Aorta (tissue), 5 donors: Measurements from ENCODE around the gene AGBL4. TPM values are rescaled to one million over a fixed set of nuclear protein-coding genes. Genes with fewer than 3 reads are reported as not detected.

Experiments used
- ATAC-seq: fragments of 200-7000 bp; cut with Tn5 transposase; one replicate; pipeline ENCODE4 v1.9.1; 2022; ENCODE audit warnings: moderate library complexity; ENCODE audit not compliant: low FRiP score
- DNase-seq, 2 donors: peaks; one replicate each; pipeline ENCODE4 v3.0.0-alpha.2; 2020
- H3K27ac ChIP-seq, 2 donors: one replicate each; pipeline ENCODE4 v1.5.1; 2013; ENCODE audit warnings: low read length in 2 of 2, mild to moderate bottlenecking in 2 of 2, moderate library complexity in 2 of 2, control low read depth in 1 of 2, inconsistent platforms in 1 of 2, low read depth in 1 of 2
- H3K27me3 ChIP-seq, 2 donors: one replicate each; pipeline ENCODE4 v1.6.1; 2013; ENCODE audit warnings: control low read depth in 1 of 2, low read length in 1 of 2, mild to moderate bottlenecking in 1 of 2, moderate library complexity in 1 of 2; ENCODE audit not compliant: insufficient read depth in 2 of 2, control insufficient read depth in 1 of 2
- H3K36me3 ChIP-seq, 2 donors: one replicate each; pipeline ENCODE4 v1.6.1; 2013; ENCODE audit warnings: control low read depth in 1 of 2, low read length in 1 of 2, mild to moderate bottlenecking in 1 of 2; ENCODE audit not compliant: insufficient read depth in 2 of 2, control insufficient read depth in 1 of 2
- H3K4me1 ChIP-seq, 2 donors: one replicate each; pipeline ENCODE4 v1.6.1; 2013; ENCODE audit warnings: low read length in 2 of 2, control low read depth in 1 of 2, mild to moderate bottlenecking in 1 of 2, moderate library complexity in 1 of 2; ENCODE audit not compliant: insufficient read depth in 2 of 2, control insufficient read depth in 1 of 2
- H3K4me3 ChIP-seq, 2 donors: one replicate each; pipeline ENCODE4 v1.5.1; 2013; ENCODE audit warnings: low read length in 2 of 2, control low read depth in 1 of 2, mild to moderate bottlenecking in 1 of 2
- H3K9me3 ChIP-seq: one replicate; pipeline ENCODE4 v1.6.1; 2013; ENCODE audit warnings: mild to moderate bottlenecking, low read length; ENCODE audit not compliant: control insufficient read depth
- WGBS, 2 donors: extraction: QIAGEN DNeasy Blood & Tissue Kit; methylation state at CpG; one replicate each; pipeline ENCODE4 v1.1.7; 2013; 5-methylcytosine and 5-hydroxymethylcytosine counted together
- intact Hi-C, 2 donors: fragments of 100-400 bp; cut with DNase I; formaldehyde crosslinking; loops; one replicate each; pipeline versions ENCODE4 v1.14.2 to v1.15.0; 2022
- polyA plus RNA-seq, 2 donors: library from polyadenylated mRNA; stranded (reverse); fragments of 200-250 nt; gene quantifications; one replicate each; pipeline ENCODE4 v1.2.3, GENCODE V29; 2013
- total RNA-seq, 2 donors: library from RNA; stranded (reverse); fragmentation: NEBNext Ultra II Directional; extraction: Animal tissue kit (Norgen Biotek cat#: 25700); gene quantifications; one replicate each; pipeline ENCODE4 v1.2.1, GENCODE V29; 2021
- donor health status: healthy with polysubstance abuse.
- donor health status: Bipolar disorder and iron deficiency.
- donor health status: DM: no; HTN: no; CAD: no.
- donor health status: DM: no; HTN: no; CAD: no.
- donor health status: DM: yes; HTN: yes; CAD: no.

Gene AGBL4
- total and polyA plus RNA-seq, 4 donors, result 0.18 TPM; not detected in 3

DNA sequence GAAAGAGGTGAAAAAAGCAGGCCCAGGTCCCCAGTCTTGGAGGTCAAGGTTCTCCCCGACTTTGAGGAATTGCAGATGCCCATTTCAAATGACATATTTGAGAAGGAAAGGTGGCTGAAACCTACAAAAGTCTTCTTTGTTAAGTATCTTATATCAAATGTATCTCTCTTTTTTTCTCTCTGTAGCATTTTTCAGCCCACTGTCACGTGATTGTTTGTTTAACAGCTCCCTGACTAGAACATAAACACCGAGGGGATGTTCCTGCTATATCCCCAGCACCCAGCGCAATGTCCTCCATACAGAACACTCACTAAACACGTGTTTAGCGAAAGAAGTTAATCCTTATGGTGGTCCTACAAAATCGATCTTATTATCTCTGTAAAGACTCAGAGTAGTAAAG lies 1274.7 kb downstream of the AGBL4 start:
- Histone ChIP-seq H3K4me1 (peaks cover 0 to 1% of the 10 kb centered on the region in 2 donors), H3K9me3 (no peaks in the 10 kb centered on the region), H3K27me3 (no peaks in the 10 kb centered on the region), H3K27ac (no peak overlapping the region), H3K4me3 (no peak overlapping the region), H3K36me3 (peaks cover 0 to 4% of the 10 kb centered on the region in 2 donors)
- 77 to 80% methylated on average over 7 of the region's 7 CpGs for WGBS, 2 donors
- intact Hi-C loops, result no loop called here
- DNase-seq (no peak), ATAC-seq (no peak)

DNA sequence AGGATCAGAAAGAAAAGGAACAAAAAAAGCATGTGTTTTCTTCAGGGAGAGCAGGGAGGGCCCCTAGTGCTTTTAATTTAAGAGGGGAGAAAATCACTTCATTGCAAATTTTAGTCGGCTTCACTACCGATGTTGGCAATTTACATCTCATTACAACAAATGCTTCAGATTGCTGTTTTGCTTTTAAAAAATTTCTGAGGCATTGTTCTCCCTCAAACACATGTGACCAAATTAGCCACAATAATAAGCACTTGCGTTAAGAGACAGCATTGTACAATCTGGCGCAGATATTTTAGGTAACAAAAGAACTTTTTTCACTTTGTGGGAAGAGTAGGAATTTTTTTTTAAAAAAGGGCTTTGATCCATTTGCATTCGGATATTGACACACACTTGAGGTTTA lies 1276.8 kb downstream of the AGBL4 start:
- intact Hi-C loops, result no loop called here
- 79 to 84% methylated on average over 5 of the region's 5 CpGs for WGBS, 2 donors
- no peak overlapping the region for H3K27ac ChIP-seq
- no peaks in the 10 kb centered on the region for H3K27me3 ChIP-seq
- no peaks in the 10 kb centered on the region for H3K36me3 ChIP-seq
- DNase-seq, result no peak
- H3K4me1 ChIP-seq, result peaks cover 4 to 8% of the 10 kb centered on the region in 2 donors
- no peak for ATAC-seq
- H3K9me3 ChIP-seq, result no peaks in the 10 kb centered on the region
- no peak overlapping the region for H3K4me3 ChIP-seq

DNA sequence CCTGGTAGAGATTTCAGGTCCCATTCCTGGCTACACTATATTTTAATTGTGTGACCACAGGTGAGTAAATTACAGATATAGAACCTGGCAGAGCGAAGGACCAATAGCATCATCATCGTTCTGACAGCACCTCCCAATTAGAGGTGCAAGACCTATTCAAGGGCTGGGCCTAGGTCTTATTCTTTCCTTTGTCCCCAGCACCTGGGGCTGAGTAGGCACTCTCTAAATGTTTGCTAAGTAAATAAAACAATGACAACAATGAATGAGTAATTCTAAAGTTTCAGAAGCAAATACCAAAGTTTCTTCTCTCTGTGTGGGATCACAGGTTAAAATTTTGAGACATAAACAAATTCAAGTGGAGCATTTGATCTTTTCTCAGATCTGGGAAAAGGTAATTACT lies 1279.7 kb downstream of the AGBL4 start:
- H3K9me3 ChIP-seq, result no peaks in the 10 kb centered on the region
- WGBS, 2 donors, result 98 to 99% methylated on average over 2 of the region's 2 CpGs
- DNase-seq (no peak), ATAC-seq (no peak)
- H3K36me3 ChIP-seq, result no peaks in the 10 kb centered on the region
- peaks cover 4 to 8% of the 10 kb centered on the region in 2 donors for H3K4me1 ChIP-seq
- H3K4me3 ChIP-seq, result no peak overlapping the region
- intact Hi-C loops, result loop anchor here in 1 of 2 donors (5.0 kb wide), 1 partner anchor 33 kb away; the partner anchor contains the start of gene BEND5
- peak overlapping the region in 1 of 2 donors; percentile 31 for H3K27ac ChIP-seq
- H3K27me3 ChIP-seq, result no peaks in the 10 kb centered on the region

DNA sequence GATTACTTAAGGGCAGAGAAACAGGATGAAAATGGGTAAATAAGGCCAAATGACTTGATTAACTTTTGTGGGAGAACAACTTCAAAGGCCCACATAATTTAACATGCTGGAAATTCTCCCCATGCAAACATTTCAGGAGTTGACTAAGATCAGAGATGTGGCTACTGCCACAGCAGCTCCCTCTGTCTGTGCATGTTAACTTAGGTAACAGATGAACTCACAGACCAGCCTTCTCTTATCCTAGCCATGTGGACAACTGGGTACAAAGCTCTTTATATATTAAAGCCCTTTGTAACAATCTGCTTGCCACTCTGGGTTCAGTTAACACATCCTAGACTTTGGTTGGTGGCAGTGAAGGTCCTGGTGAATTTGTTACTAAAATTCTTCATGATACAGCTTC lies 1280.3 kb downstream of the AGBL4 start:
- Histone ChIP-seq H3K4me3 (no peak overlapping the region), H3K4me1 (peaks cover 4 to 8% of the 10 kb centered on the region in 2 donors), H3K27me3 (no peaks in the 10 kb centered on the region), H3K27ac (peak overlapping the region in 1 of 2 donors; percentile 12), H3K9me3 (no peaks in the 10 kb centered on the region), H3K36me3 (no peaks in the 10 kb centered on the region)
- DNase-seq (no peak), ATAC-seq (no peak)
- intact Hi-C loops, result loop anchor here in 1 of 2 donors (5.0 kb wide), 1 partner anchor 34 kb away; the partner anchor contains the start of gene BEND5

DNA sequence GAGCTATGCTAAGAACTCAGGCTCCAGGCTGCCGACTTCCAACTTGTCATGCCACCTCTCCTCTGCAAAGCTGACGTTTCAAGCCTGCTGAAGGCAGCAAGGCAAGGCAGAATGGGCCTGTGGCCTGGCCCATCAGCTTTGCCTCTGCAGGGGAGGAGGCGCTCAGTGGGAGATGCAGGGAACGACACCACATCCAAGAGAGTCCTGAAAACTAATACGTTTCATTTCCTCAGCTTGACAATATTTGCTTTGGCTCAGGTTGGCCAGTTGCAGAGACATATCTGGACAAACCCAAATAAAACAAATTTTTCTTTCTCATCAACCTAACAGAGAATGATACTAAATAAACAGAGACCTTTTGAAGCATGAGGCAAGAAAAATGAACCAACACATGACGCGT lies 1282.4 kb downstream of the AGBL4 start:
- Histone ChIP-seq H3K4me3 (no peak overlapping the region), H3K27ac (peak overlapping the region in 1 of 2 donors; percentile 85), H3K27me3 (no peaks in the 10 kb centered on the region), H3K9me3 (no peaks in the 10 kb centered on the region), H3K4me1 (peaks cover 4 to 8% of the 10 kb centered on the region in 2 donors), H3K36me3 (no peaks in the 10 kb centered on the region)
- intact Hi-C loops, result loop anchor here in 1 of 2 donors (5.0 kb wide), 1 partner anchor 36 kb away; the partner anchor contains the start of gene BEND5
- 21 to 38% methylated on average over 7 of the region's 7 CpGs for WGBS, 2 donors
- no peak for ATAC-seq
- DNase-seq, result no peak

DNA sequence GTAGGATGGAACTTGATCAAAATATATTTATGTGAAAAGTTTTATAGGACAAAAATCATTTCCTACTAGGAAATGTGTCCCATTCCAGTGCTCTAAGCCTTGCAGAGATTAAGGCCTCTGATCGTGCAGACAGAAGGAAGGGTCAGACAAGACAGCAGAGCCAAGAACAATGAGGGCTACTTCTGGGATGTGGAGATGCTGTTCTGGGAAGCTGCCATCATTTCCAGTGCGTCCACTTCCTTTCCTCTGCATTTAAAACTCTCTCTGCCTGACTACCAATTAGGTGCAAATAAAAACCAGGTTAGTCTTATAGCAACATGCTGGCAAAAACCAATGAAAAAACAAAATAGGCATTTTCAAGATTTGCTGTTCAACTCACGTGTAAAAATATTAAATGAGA lies 1283.1 kb downstream of the AGBL4 start:
- H3K4me1 ChIP-seq, result peaks cover 4 to 8% of the 10 kb centered on the region in 2 donors
- no peaks in the 10 kb centered on the region for H3K36me3 ChIP-seq
- H3K27me3 ChIP-seq, result no peaks in the 10 kb centered on the region
- peak overlapping the region in 1 of 2 donors; percentile 30 for H3K27ac ChIP-seq
- 59 to 74% methylated on average over 3 of the region's 3 CpGs for WGBS, 2 donors
- intact Hi-C loops, result loop anchor here in 1 of 2 donors (5.0 kb wide), 1 partner anchor 37 kb away; the partner anchor contains the start of gene BEND5
- no peak for DNase-seq
- ATAC-seq, result no peak
- no peaks in the 10 kb centered on the region for H3K9me3 ChIP-seq
- no peak overlapping the region for H3K4me3 ChIP-seq

DNA sequence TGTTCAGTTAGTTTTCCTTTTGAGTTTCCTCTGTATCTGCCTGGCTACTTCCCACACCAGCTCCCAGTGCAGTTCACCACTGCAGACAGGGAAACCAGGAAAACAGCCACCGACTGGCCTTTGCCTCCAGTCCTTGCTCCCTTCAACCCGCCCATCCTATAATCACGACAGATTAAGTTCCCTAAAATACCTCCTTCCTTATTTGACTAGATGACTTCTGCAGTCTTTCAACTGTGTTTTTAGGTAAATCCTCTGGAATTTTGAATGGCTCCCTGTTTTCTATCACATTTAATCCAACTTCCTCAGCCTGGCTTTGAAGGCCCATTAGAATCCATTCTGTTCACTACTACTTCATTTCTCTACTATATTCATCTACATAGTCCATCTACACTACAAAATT lies 1284.7 kb downstream of the AGBL4 start:
- Histone ChIP-seq H3K4me1 (peaks cover 3 to 8% of the 10 kb centered on the region in 2 donors), H3K36me3 (peaks cover 0 to 6% of the 10 kb centered on the region in 2 donors), H3K9me3 (no peaks in the 10 kb centered on the region), H3K4me3 (no peak overlapping the region), H3K27me3 (no peaks in the 10 kb centered on the region), H3K27ac (peak overlapping the region in 1 of 2 donors; percentile 63)
- WGBS, 2 donors, result 64 to 66% methylated on average over 3 of the region's 3 CpGs
- DNase-seq, result no peak
- intact Hi-C loops, result no loop called here
- no peak for ATAC-seq

DNA sequence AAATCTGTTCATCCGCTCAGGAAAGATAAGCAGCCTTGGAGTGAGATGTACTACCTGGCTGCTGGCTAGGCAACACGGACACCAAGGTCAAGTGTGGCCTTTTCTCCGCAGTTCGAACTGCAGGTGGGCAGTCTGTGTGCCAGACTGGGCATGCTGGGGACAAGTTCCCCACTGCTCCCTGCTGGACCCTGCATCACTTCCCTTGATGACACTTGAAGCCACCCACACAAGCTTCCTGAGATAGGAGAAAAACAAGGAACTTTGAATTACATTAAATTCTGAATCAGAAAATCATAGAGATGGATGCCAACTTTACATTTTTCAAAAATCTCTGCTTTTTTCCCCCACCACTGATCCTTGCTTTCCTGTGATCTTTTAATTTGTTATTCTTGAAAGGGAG lies 1285.4 kb downstream of the AGBL4 start:
- 95 to 96% methylated on average over 4 of the region's 4 CpGs for WGBS, 2 donors
- peaks cover 3 to 6% of the 10 kb centered on the region in 2 donors for H3K36me3 ChIP-seq

DNA sequence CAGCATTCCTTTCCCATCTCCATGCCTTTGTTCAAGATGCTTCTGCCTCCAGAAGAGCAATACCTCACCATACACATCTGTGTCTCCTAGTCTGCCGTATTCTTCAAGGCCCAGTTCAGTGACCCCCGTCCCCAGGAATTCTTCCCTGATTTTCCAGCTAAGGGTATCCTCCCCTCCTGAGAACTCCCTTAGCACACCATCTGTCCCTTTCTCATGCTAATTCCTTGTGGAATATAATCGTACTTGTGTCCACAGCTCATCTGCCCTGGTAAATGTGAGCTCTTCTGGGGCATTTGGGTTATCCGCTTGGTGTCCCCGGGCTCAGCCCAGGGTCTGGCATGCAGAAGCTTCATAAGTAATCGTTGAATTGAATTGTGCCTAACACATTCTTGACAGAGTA lies 1288.0 kb downstream of the AGBL4 start:
- 92 to 94% methylated on average over 6 of the region's 6 CpGs for WGBS, 2 donors
- no peak for ATAC-seq
- Histone ChIP-seq H3K27me3 (no peaks in the 10 kb centered on the region), H3K9me3 (no peaks in the 10 kb centered on the region), H3K4me3 (no peak overlapping the region), H3K4me1 (no peaks in the 10 kb centered on the region), H3K36me3 (peaks cover 3 to 8% of the 10 kb centered on the region in 2 donors), H3K27ac (no peak overlapping the region)
- DNase-seq, result no peak
- intact Hi-C loops, result no loop called here

More for the DNA sequence above, 1285.4 kb downstream of the AGBL4 start:
- intact Hi-C loops, result no loop called here
- no peak for DNase-seq
- H3K9me3 ChIP-seq, result no peaks in the 10 kb centered on the region
- ATAC-seq, result no peak
- H3K4me1 ChIP-seq, result peaks cover 0 to 8% of the 10 kb centered on the region in 2 donors
- H3K27me3 ChIP-seq, result no peaks in the 10 kb centered on the region
- no peak overlapping the region for H3K4me3 ChIP-seq
- H3K27ac ChIP-seq, result no peak overlapping the region
